MCF 10A (cell line): Measurements from ENCODE around the gene SEBOX. TPM values are rescaled to one million over a fixed set of nuclear protein-coding genes. Genes with fewer than 3 reads are reported as not detected.

Source experiments
- BruUV-seq: library from RNA; stranded (reverse); fragments of 400-500 nt; replicated peaks from 2 replicates; lab custom pipeline; 2021; lab: Mats Ljungman, UMichigan
- CTCF ChIA-PET: fragments of 300-600 bp; sonication (Branson Sonifier 250); formaldehyde crosslinking; extraction: SDS; loops from one replicate; lab custom pipeline; 2021; ENCODE audit warnings: antibody characterized with exemption, inconsistent platforms; lab: Yijun Ruan, JAX
- POLR2A ChIA-PET: fragments of 300-600, 350-650 bp; sonication (Branson Sonifier 250); formaldehyde crosslinking; extraction: SDS; loops from one replicate; lab custom pipeline; 2020; ENCODE audit warnings: antibody characterized with exemption, inconsistent platforms; lab: Yijun Ruan, JAX
- DNase-seq: peaks from one replicate; pipeline ENCODE4 v3.0.0-alpha.2; 2018; ENCODE audit not compliant: unreplicated experiment
- H3K27ac Mint-ChIP-seq: one replicate; pipeline ENCODE4 v1.8.0; 2022; ENCODE audit warnings: mild to moderate bottlenecking, low read depth, mixed read lengths; ENCODE audit not compliant: unreplicated experiment
- H3K27me3 Mint-ChIP-seq: one replicate; pipeline ENCODE4 v1.8.0; 2022; ENCODE audit warnings: mixed read lengths; ENCODE audit not compliant: insufficient read depth, unreplicated experiment
- H3K36me3 Mint-ChIP-seq: one replicate; pipeline ENCODE4 v1.8.0; 2022; ENCODE audit warnings: mild to moderate bottlenecking, moderate library complexity, mixed read lengths; ENCODE audit not compliant: insufficient read depth, unreplicated experiment
- H3K4me1 Mint-ChIP-seq: one replicate; pipeline ENCODE4 v1.8.0; 2022; ENCODE audit warnings: mixed read lengths; ENCODE audit not compliant: insufficient read depth, unreplicated experiment
- H3K4me3 Mint-ChIP-seq: one replicate; pipeline ENCODE4 v1.8.0; 2022; ENCODE audit warnings: mild to moderate bottlenecking, moderate library complexity, mixed read lengths; ENCODE audit not compliant: unreplicated experiment
- H3K9me3 Mint-ChIP-seq: one replicate; pipeline ENCODE4 v1.8.0; 2022; ENCODE audit warnings: mixed read lengths; ENCODE audit not compliant: unreplicated experiment
- CTCF ChIP-seq: fragments of 200-600 bp; IDR thresholded peaks from one replicate; pipeline ENCODE4 v1.8.0; 2022; ENCODE audit warnings: antibody characterized with exemption, mild to moderate bottlenecking; ENCODE audit not compliant: unreplicated experiment
- intact Hi-C: fragments of 100-400 bp; cut with micrococcal nuclease; formaldehyde crosslinking; loops from 2 replicates; pipeline ENCODE4 v1.14.1; 2022
- total RNA-seq: library from RNA; stranded (reverse); gene quantifications from 2 replicates; pipeline ENCODE4 v1.2.3, GENCODE V29; 2022

The SEBOX gene
- total RNA-seq, 1 experiment from 2014 or later: not detected

GRCh38 chr17:28318759-28319597 is 46.0 kb downstream of the SEBOX start, which contains the start of gene TMEM97:
TMEM97 (plus strand) TSS chr17:28319200; CDS start chr17:28319240, 40 bp downstream.
- Mint-ChIP-seq H3K27me3 (no peaks in the 10 kb centered on the region), H3K9me3 (no peaks in the 10 kb centered on the region), H3K27ac (peak within 1 kb of the TSS; percentile 82), H3K4me3 (peak within 1 kb of the TSS; percentile 99), H3K36me3 (no peaks in the 10 kb centered on the region), H3K4me1 (peaks cover 38% of the 10 kb centered on the region)
- no TSS peak for BruUV-seq
- peak; percentile 6 for TF ChIP-seq CTCF
- POLR2A ChIA-PET: interaction anchor here (0.9 to 4.7 kb wide), 17 partner anchors 10 to 426 kb away, joined by 3 to 50 read pairs (median 4); partner anchors contain the start of genes IFT20, LYRM9, POLDIP2 and TNFAIP1
- DNase-seq: peak; percentile 98
- CTCF ChIA-PET: interaction anchor here (0.7 to 6.1 kb wide), 10 partner anchors 9 to 278 kb away, joined by 3 to 85 read pairs (median 3); no protein-coding TSS in a partner anchor
- intact Hi-C loops: loop anchor here (5.0 kb wide), 1 partner anchor 67 kb away; no protein-coding TSS in a partner anchor

GRCh38 chr17:28317966-28318758 is 46.8 kb downstream of the SEBOX start:
- H3K4me3 Mint-ChIP-seq: peak overlapping the region; percentile 99
- H3K9me3 Mint-ChIP-seq: no peaks in the 10 kb centered on the region
- peaks cover 38% of the 10 kb centered on the region for H3K4me1 Mint-ChIP-seq
- H3K27me3 Mint-ChIP-seq: no peaks in the 10 kb centered on the region
- H3K36me3 Mint-ChIP-seq: no peaks in the 10 kb centered on the region
- TF ChIP-seq CTCF: no peak
- CTCF ChIA-PET: interaction anchor here (0.8 to 6.1 kb wide), 7 partner anchors 10 to 278 kb away, joined by 3 to 85 read pairs (median 4); no protein-coding TSS in a partner anchor
- no TSS peak for BruUV-seq
- intact Hi-C loops: loop anchor here (5.0 kb wide), 1 partner anchor 66 kb away; no protein-coding TSS in a partner anchor
- POLR2A ChIA-PET: interaction anchor here (1.0 to 4.7 kb wide), 11 partner anchors 9 to 281 kb away, joined by 3 to 50 read pairs (median 4); partner anchors contain the start of genes IFT20, POLDIP2 and TNFAIP1
- H3K27ac Mint-ChIP-seq: peak overlapping the region; percentile 82
- no peak for DNase-seq

- Mint-ChIP-seq H3K27ac (peak overlapping the region; percentile 82), H3K9me3 (no peaks in the 10 kb centered on the region), H3K27me3 (no peaks in the 10 kb centered on the region), H3K4me1 (peaks cover 31% of the 10 kb centered on the region), H3K36me3 (no peaks in the 10 kb centered on the region), H3K4me3 (peak overlapping the region; percentile 99)
- no TSS peak for BruUV-seq
- intact Hi-C loops: loop anchor here (5.0 kb wide), 1 partner anchor 65 kb away; no protein-coding TSS in a partner anchor
- no peak for TF ChIP-seq CTCF
- CTCF ChIA-PET: interaction anchor here (0.7 to 6.1 kb wide), 5 partner anchors 39 to 268 kb away, joined by 3 to 85 read pairs (median 4); no protein-coding TSS in a partner anchor
- POLR2A ChIA-PET: interaction anchor here (4.7 kb wide), 1 partner anchor 18 kb away, joined by 50 read pairs; the partner anchor contains the start of genes IFT20 and TNFAIP1
- DNase-seq: no peak
Observed at GRCh38 chr17:28317099-28317965, 47.7 kb downstream of the SEBOX start.
